Uterus (tissue), 2 donors: ENCODE results near the gene CDC26.

Experiments
- POLR2A ChIP-seq, 2 donors: fragments of 450-650 bp; IDR thresholded peaks; one replicate each; pipeline ENCODE4 v1.6.1; 2016; ENCODE audit warnings: antibody characterized with exemption in 2 of 2, mild to moderate bottlenecking in 1 of 2, moderate library complexity in 1 of 2
- TF ChIP-seq, protein P1 (sequence below), 4 experiments: fragments of 200-600 bp in 2 of 4; fragments of 450-650 bp in 2 of 4; sonication (generic) in 2 of 4; IDR thresholded peaks; one replicate each; pipeline ENCODE4 v1.5.1; 2016 to 2019; ENCODE audit warnings: antibody characterized with exemption in 4 of 4, mild to moderate bottlenecking in 2 of 4, moderate library complexity in 1 of 4

DNA sequence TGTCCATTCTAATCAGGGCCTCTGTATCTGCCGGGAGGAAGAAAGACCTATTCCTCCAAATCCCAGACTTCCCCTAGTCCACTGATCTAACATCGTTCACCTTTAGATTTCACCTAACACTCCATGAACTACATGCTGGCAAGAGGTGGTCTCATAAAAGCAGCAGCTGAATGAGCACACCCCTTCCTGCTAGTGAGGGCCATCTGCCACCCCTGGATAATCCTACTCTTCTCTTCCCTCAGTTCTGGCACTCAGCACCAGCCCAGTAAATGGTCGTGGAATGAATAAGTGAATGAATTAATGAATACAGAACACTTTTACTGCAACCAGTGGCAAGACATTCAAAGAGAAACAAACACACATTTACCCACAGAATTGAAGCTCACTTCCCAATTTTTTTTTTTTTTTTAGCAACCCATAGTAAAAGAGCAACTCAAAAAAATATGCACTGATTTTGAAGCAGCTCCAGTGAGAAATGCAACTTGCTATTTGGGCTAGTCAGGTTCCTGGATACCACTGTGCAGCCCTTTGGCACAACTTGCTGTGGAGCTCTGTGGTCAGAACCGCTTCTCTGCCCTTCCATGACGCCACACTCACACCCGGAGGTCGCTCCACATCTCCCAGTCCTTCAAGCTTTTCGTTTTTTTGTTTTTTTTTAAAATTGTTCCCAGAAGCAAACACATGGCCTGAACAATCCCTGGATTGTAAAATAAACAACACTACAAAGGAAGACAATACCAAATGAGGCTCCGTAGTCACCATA is 21.6 kb upstream of the CDC26 start:
- TF ChIP-seq, protein P1, sequence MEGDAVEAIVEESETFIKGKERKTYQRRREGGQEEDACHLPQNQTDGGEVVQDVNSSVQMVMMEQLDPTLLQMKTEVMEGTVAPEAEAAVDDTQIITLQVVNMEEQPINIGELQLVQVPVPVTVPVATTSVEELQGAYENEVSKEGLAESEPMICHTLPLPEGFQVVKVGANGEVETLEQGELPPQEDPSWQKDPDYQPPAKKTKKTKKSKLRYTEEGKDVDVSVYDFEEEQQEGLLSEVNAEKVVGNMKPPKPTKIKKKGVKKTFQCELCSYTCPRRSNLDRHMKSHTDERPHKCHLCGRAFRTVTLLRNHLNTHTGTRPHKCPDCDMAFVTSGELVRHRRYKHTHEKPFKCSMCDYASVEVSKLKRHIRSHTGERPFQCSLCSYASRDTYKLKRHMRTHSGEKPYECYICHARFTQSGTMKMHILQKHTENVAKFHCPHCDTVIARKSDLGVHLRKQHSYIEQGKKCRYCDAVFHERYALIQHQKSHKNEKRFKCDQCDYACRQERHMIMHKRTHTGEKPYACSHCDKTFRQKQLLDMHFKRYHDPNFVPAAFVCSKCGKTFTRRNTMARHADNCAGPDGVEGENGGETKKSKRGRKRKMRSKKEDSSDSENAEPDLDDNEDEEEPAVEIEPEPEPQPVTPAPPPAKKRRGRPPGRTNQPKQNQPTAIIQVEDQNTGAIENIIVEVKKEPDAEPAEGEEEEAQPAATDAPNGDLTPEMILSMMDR (IDR thresholded peaks at IDR 0.05) = no peak
- TF ChIP-seq POLR2A (IDR thresholded peaks at IDR 0.05) = no peak
